GM21576 (cell line): ENCODE measurements around the gene TAF6L.
"Not testable (repeated sequence)": the region's sequence is repeated elsewhere in the genome, so short reads cannot be mapped to it uniquely, and the experiment has no call there.

Experiments used
- ATAC-seq: cut with Tn5 transposase; IDR thresholded peaks from one replicate; pipeline ENCODE4 v1.9.1; 2021; ENCODE audit warnings: mild to moderate bottlenecking, moderate library complexity; ENCODE audit not compliant: unreplicated experiment

Gene TAF6L

GRCh38 chr11:62804310-62805075 lies 33.3 kb downstream of the TAF6L start:
- peak; percentile 11 for ATAC-seq

- peak; percentile 70 for ATAC-seq
These were observed 34.1 kb downstream of the TAF6L start, which contains the start of gene NXF1 for GRCh38 chr11:62805076-62805892. NXF1 (minus strand) TSS chr11:62805440; CDS start chr11:62805356, 84 bp downstream.

GRCh38 chr11:62805961-62806441 lies 34.8 kb downstream of the TAF6L start:
- ATAC-seq: peak; percentile 8

- ATAC-seq: no peak
These were observed 35.5 kb downstream of the TAF6L start for GRCh38 chr11:62806611-62807121.

GRCh38 chr11:62810748-62811147 lies 39.6 kb downstream of the TAF6L start:
- no peak for ATAC-seq

- ATAC-seq: no peak
These were observed 40.5 kb downstream of the TAF6L start for GRCh38 chr11:62811659-62812058.

GRCh38 chr11:62816557-62816956 lies 45.4 kb downstream of the TAF6L start:
- no peak for ATAC-seq

- no peak for ATAC-seq
These were observed 45.9 kb downstream of the TAF6L start for GRCh38 chr11:62817129-62817528.

GRCh38 chr11:62823677-62824076 lies 52.5 kb downstream of the TAF6L start:
- ATAC-seq: no peak

- ATAC-seq: not testable (repeated sequence)
These were observed 56.9 kb downstream of the TAF6L start for GRCh38 chr11:62828130-62828529.

GRCh38 chr11:62830904-62831519 lies 59.8 kb downstream of the TAF6L start:
- no peak for ATAC-seq

- peak; percentile 79 for ATAC-seq
These were observed 60.5 kb downstream of the TAF6L start, which contains the start of gene STX5 for GRCh38 chr11:62831520-62832335. STX5 (minus strand) TSS chr11:62832051; CDS start chr11:62831243, 808 bp downstream.

- peak; percentile 11 for ATAC-seq
These were observed 61.4 kb downstream of the TAF6L start, which contains the start of gene TEX54 for GRCh38 chr11:62832336-62833234. TEX54 (minus strand) TSS chr11:62832841.

- ATAC-seq: no peak
These were observed 64.1 kb downstream of the TAF6L start for GRCh38 chr11:62835336-62835735.
